OCI-LY1 (cell line): Measurements from ENCODE around the gene ACTN2.

Experiments used
- H2AFZ ChIP-seq: fragments of 200-600 bp; sonication (generic), shearing (Covaris generic); 2 replicates; pipeline ENCODE4 v1.6.0; 2014; ENCODE audit warnings: antibody characterized with exemption, mild to moderate bottlenecking, low read length
- H3F3A ChIP-seq: fragments of 200-600 bp; sonication (generic), shearing (Covaris generic); 2 replicates; pipeline ENCODE4 v1.6.0; 2014; ENCODE audit warnings: mild to moderate bottlenecking, antibody characterized with exemption, low read length, moderate library complexity; ENCODE audit not compliant: insufficient read depth
- H3K27ac ChIP-seq: fragments of 200-600 bp; sonication (generic); 2 replicates; pipeline ENCODE4 v1.5.1; 2014; ENCODE audit warnings: low read length, mixed run types, mild to moderate bottlenecking, low read depth; ENCODE audit not compliant: poor library complexity, severe bottlenecking
- H3K27me3 ChIP-seq: fragments of 200-600 bp; sonication (generic); 2 replicates; pipeline ENCODE4 v1.6.0; 2014; ENCODE audit warnings: antibody characterized with exemption, mild to moderate bottlenecking, low read length, moderate library complexity; ENCODE audit not compliant: insufficient read depth
- H3K36me3 ChIP-seq: fragments of 200-600 bp; sonication (generic); 2 replicates; pipeline ENCODE4 v1.6.1; 2014; ENCODE audit warnings: mild to moderate bottlenecking, antibody characterized with exemption, low read length, moderate library complexity, mixed read lengths; ENCODE audit not compliant: insufficient read depth
- H3K4me1 ChIP-seq: fragments of 200-600 bp; sonication (generic); 2 replicates; pipeline ENCODE4 v1.5.1; 2014; ENCODE audit warnings: mild to moderate bottlenecking, low read length, moderate library complexity; ENCODE audit not compliant: insufficient read depth, severe bottlenecking
- H3K4me2 ChIP-seq: fragments of 200-600 bp; sonication (generic), shearing (Covaris generic); 2 replicates; pipeline ENCODE4 v1.6.1; 2014; ENCODE audit warnings: low read length
- H3K4me3 ChIP-seq: fragments of 200-600 bp; sonication (generic); 2 replicates; pipeline ENCODE4 v1.5.1; 2014; ENCODE audit warnings: low read length, low read depth, mild to moderate bottlenecking, mixed read lengths; ENCODE audit not compliant: poor library complexity, severe bottlenecking
- H3K79me2 ChIP-seq: fragments of 200-600 bp; shearing (Covaris generic); 2 replicates; pipeline ENCODE4 v1.6.1; 2016; ENCODE audit warnings: mixed run types, low read length, mixed read lengths; ENCODE audit not compliant: insufficient read depth
- H3K9ac ChIP-seq: fragments of 200-600 bp; sonication (generic), shearing (Covaris generic); 2 replicates; pipeline ENCODE4 v1.6.1; 2014; ENCODE audit warnings: mild to moderate bottlenecking, low read length, mixed read lengths
- H3K9me2 ChIP-seq: fragments of 200-600 bp; sonication (generic), shearing (Covaris generic); 2 replicates; pipeline ENCODE4 v1.6.1; 2014; ENCODE audit warnings: low read depth, mild to moderate bottlenecking, low read length, mixed read lengths
- H3K9me3 ChIP-seq: fragments of 200-600 bp; shearing (Covaris generic); 2 replicates; pipeline ENCODE4 v1.6.1; 2014; ENCODE audit warnings: low read length, mixed read lengths
- H4K20me1 ChIP-seq: fragments of 200-600 bp; sonication (generic), shearing (Covaris generic); 2 replicates; pipeline ENCODE4 v1.6.0; 2016; ENCODE audit warnings: mild to moderate bottlenecking, low read length; ENCODE audit not compliant: insufficient read depth
- EZH2 ChIP-seq: fragments of 200-600 bp; sonication (generic), shearing (Covaris generic); IDR thresholded peaks from 2 replicates; pipeline ENCODE4 v1.8.0; 2017; ENCODE audit warnings: borderline replicate concordance, mixed run types, mild to moderate bottlenecking, antibody characterized with exemption, low read length, moderate library complexity, mixed read lengths
- TF ChIP-seq, protein P1 (sequence below): fragments of 200-600 bp; sonication (generic), shearing (Covaris generic); IDR thresholded peaks from 2 replicates; pipeline ENCODE4 v1.5.1; 2017; ENCODE audit warnings: mild to moderate bottlenecking, antibody characterized with exemption, low read length, moderate library complexity, mixed read lengths

ACTN2 gene

DNA sequence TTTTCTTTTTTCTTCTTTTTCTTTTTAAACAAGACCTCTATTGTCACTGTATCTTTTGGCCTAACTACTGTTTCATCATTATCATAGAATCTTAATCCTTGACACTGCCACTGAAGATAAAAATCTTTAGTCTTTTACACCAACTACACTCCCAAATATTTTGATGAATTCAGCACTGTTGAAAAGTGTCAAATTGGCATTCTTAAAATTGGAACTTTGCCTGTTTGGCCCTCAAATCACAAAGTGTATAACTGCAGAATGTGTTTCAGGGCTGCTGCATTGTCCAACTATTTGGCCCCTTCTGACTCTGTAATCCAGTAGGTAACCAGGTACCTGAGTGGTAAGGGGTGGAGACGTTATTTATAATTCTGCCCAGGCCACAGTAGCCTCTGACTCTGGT is 34.3 kb downstream of the ACTN2 start:
- Histone ChIP-seq H3K79me2 (no peaks in the 10 kb centered on the region), H2AFZ (no peak overlapping the region), H3K4me2 (no peak overlapping the region), H3K27me3 (peaks cover 7% of the 10 kb centered on the region; the same call in 1 of the 2 replicates), H3K9ac (no peak overlapping the region), H4K20me1 (no peaks in the 10 kb centered on the region), H3K4me3 (no peak overlapping the region), H3K4me1 (no peaks in the 10 kb centered on the region), H3K9me2 (no peaks in the 10 kb centered on the region), H3K27ac (no peak overlapping the region), H3K9me3 (no peaks in the 10 kb centered on the region), H3K36me3 (no peaks in the 10 kb centered on the region), H3F3A (no peaks in the 10 kb centered on the region)
- TF ChIP-seq, protein P1, sequence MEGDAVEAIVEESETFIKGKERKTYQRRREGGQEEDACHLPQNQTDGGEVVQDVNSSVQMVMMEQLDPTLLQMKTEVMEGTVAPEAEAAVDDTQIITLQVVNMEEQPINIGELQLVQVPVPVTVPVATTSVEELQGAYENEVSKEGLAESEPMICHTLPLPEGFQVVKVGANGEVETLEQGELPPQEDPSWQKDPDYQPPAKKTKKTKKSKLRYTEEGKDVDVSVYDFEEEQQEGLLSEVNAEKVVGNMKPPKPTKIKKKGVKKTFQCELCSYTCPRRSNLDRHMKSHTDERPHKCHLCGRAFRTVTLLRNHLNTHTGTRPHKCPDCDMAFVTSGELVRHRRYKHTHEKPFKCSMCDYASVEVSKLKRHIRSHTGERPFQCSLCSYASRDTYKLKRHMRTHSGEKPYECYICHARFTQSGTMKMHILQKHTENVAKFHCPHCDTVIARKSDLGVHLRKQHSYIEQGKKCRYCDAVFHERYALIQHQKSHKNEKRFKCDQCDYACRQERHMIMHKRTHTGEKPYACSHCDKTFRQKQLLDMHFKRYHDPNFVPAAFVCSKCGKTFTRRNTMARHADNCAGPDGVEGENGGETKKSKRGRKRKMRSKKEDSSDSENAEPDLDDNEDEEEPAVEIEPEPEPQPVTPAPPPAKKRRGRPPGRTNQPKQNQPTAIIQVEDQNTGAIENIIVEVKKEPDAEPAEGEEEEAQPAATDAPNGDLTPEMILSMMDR: no peak
- no peak for TF ChIP-seq EZH2

- H3K27me3 ChIP-seq: peaks cover 7% of the 10 kb centered on the region; the same call in 1 of the 2 replicates
- no peaks in the 10 kb centered on the region for H3K9me2 ChIP-seq
- H3K79me2 ChIP-seq: no peaks in the 10 kb centered on the region
- H3K4me1 ChIP-seq: no peaks in the 10 kb centered on the region
- no peaks in the 10 kb centered on the region for H4K20me1 ChIP-seq
- no peak overlapping the region for H3K9ac ChIP-seq
- no peak overlapping the region for H3K4me3 ChIP-seq
- H3K36me3 ChIP-seq: no peaks in the 10 kb centered on the region
- H3K27ac ChIP-seq: no peak overlapping the region
- no peaks in the 10 kb centered on the region for H3K9me3 ChIP-seq
- H2AFZ ChIP-seq: no peak overlapping the region
- no peak overlapping the region for H3K4me2 ChIP-seq
- no peak for TF ChIP-seq EZH2
- TF ChIP-seq, protein P1: no peak
- no peaks in the 10 kb centered on the region for H3F3A ChIP-seq
Observed at GRCh38 chr1:236724049-236724448, 37.8 kb downstream of the ACTN2 start.

DNA sequence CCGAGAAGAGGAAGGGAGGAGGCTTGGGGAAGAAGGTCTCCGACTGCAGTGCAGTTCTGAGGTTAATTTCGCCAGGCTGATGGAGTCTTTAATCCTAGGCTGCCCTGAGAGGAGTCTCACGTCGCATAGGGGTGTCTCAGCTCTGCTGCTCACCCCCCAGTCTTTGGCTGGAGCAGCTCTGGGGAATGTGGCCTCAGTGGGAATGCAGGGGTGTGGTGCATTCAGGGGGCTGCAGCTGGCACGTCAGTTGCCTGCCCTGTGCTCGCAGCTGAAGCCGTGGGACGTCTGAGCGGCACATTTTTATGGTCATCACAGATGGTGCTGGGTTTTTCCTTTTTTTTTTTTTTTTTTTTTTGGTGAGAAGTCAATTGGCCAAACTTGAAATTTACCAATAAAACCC is 38.2 kb downstream of the ACTN2 start:
- Histone ChIP-seq H3K4me2 (no peak overlapping the region), H3K27ac (no peak overlapping the region), H3F3A (no peaks in the 10 kb centered on the region), H3K9ac (no peak overlapping the region), H3K9me3 (no peaks in the 10 kb centered on the region), H3K4me3 (no peak overlapping the region), H4K20me1 (no peaks in the 10 kb centered on the region), H3K27me3 (peaks cover 7% of the 10 kb centered on the region; the same call in 1 of the 2 replicates), H2AFZ (no peak overlapping the region), H3K36me3 (no peaks in the 10 kb centered on the region), H3K9me2 (no peaks in the 10 kb centered on the region), H3K4me1 (no peaks in the 10 kb centered on the region), H3K79me2 (no peaks in the 10 kb centered on the region)
- no peak for TF ChIP-seq EZH2
- TF ChIP-seq, protein P1: no peak
